Upper lobe of left lung (tissue), 4 donors: Measurements from ENCODE around the gene ZNF534.

Experiments
- POLR2A ChIP-seq, 4 donors: fragments of 450-650 bp; IDR thresholded peaks; one replicate each; pipeline ENCODE4 v1.5.1; 2016 to 2017; ENCODE audit warnings: antibody characterized with exemption in 4 of 4, mild to moderate bottlenecking in 2 of 4
- POLR2AphosphoS5 ChIP-seq, 2 donors: sonication (generic); formaldehyde crosslinking; IDR thresholded peaks; one replicate each; pipeline ENCODE4 v1.5.1; 2017; ENCODE audit warnings: antibody characterized with exemption in 2 of 2
- TF ChIP-seq, protein P1 (sequence below), 6 experiments: fragments of 450-650 bp in 4 of 6; fragments of 200-600 bp in 2 of 6; sonication (generic) in 2 of 6; IDR thresholded peaks; one replicate each; pipeline ENCODE4 v1.5.1; 2016 to 2019; ENCODE audit warnings: antibody characterized with exemption in 6 of 6

DNA sequence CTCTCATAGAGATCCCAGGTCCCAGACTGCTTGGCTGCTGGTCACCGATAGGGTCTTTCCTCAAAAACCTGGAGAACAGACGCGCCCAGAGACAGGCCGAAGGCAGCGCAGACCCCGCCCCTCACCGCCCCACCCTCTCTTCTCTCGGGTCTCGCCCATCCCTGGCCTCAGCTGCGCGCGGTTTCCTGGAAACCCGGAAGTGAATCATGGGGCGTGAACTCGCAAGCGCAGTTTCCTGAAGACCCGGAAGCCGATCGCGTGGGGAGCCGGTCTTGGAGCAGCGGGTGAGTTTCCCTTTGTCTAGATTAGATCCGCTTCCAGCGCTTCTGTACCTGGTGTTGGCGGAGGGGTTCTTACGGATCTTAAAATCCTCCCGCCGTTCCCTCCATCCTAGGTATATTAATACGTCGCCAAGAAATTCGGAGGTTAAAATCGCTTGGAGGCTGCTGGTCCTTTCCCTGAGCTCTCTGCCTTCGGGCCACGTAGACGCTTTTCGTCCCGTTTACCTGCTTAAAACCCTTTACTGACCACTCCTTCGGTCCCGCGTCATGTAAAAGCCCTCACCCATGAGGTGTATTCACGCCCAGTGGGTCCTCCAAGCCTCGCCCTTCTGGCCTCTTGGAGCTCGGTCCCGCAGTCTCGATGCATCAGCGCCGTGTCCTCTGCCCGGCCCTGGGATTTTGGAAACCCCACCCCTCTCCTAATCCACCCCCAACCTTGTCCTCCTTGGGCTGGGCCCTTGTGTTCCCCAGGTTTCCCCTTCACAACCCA is 24.6 kb downstream of the ZNF534 start, which contains the start of gene ZNF578:
- TF ChIP-seq, protein P1, sequence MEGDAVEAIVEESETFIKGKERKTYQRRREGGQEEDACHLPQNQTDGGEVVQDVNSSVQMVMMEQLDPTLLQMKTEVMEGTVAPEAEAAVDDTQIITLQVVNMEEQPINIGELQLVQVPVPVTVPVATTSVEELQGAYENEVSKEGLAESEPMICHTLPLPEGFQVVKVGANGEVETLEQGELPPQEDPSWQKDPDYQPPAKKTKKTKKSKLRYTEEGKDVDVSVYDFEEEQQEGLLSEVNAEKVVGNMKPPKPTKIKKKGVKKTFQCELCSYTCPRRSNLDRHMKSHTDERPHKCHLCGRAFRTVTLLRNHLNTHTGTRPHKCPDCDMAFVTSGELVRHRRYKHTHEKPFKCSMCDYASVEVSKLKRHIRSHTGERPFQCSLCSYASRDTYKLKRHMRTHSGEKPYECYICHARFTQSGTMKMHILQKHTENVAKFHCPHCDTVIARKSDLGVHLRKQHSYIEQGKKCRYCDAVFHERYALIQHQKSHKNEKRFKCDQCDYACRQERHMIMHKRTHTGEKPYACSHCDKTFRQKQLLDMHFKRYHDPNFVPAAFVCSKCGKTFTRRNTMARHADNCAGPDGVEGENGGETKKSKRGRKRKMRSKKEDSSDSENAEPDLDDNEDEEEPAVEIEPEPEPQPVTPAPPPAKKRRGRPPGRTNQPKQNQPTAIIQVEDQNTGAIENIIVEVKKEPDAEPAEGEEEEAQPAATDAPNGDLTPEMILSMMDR (IDR thresholded peaks at IDR 0.05) = no peak
- TF ChIP-seq POLR2A (IDR thresholded peaks at IDR 0.05) (no peak), POLR2AphosphoS5 (IDR thresholded peaks at IDR 0.05) (peak; percentile 32 to 52)
